Suppressor macrophage (primary cell): ENCODE data around the gene LDLRAD4.
A peak's percentile ranks its signal among the peaks of the same experiment; 100 is the strongest.

Source experiments
- DNase-seq, 4 experiments: peaks; one replicate each; pipeline ENCODE4 v3.0.0-alpha.2; 2020 to 2022

Gene LDLRAD4

GRCh38 chr18:13522256-13522655 is 303.7 kb downstream of the LDLRAD4 start:
- DNase-seq, result no peak

DNA sequence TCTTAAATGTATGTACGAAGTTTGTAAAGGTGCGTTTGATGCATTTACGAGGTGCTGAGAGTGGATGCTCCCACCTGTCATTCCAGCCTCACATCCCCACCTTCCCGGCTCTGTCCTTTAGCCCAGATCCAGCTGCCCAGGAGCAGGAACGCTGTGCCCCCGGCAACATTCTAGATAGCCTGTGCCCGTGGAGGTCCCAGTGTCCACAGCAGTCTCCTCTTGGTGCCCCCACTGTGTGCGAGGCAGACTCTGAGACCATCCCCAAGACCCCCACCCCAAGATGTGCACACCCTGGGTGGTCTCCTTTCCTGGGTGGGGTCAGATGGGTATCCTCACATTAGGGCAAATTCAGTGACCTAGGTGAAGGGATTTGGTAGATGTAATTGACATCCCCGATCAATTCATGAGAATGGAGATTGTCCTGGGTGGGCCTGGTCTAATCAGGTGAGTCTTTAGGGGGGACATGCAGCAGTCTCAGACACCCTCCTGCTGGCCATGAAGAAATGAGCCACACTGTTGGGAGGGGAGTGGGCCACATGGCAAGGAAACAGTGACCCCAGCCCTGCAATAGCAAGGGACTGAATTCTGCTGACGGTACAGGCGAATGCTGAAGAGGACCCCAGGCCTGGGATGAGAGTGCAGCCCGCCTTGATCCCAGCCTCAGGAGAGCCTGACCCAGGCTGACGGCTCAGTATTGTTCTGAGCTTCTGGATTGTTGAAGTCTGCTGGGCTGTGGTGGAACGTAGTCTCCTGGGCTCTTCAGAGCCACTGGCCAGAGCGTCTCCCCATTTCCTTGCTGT is 304.5 kb downstream of the LDLRAD4 start:
- DNase-seq, result no peak

- DNase-seq, result no peak
These were observed 305.5 kb downstream of the LDLRAD4 start for GRCh38 chr18:13524054-13524453.

DNA sequence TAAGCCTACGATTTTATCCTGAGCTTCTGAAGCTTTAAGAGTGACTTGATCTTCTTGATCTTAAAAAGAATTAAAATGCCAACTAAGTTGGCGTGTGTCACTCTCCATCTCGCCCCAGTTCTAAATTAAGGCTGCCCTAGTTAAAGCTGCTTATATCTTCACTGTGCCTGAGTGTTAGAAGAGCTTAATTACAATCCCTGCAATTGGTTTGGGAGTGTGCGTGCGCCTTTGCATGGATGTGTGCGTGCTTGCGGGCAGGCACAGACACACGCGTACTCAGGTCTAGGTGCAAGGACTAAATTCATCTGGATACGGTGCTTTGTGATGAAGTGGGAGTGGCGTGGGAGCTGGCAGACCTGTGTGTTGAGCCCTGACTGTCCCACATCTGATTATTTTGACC is 306.3 kb downstream of the LDLRAD4 start:
- no peak for DNase-seq

GRCh38 chr18:13525381-13526029 is 306.9 kb downstream of the LDLRAD4 start:
- DNase-seq, result no peak

DNA sequence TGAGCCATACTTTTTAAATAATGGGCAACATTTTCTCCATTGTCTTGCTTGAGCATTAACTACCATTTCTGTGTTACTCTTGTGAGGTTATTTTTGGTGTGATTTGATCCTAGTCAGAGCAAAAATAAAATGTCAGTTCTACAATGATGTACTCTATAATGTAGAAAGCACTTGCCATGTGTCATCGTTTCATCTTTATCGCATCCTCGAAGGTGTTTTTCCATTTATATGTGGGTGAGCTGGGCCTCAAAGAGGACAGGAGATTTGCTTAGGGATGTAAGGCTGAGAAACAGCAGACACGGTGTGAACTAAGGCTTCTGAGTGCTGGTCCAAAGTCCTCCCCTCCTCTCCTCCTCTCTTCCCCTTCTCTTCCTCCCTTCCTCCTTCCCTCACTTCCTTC is 308.0 kb downstream of the LDLRAD4 start:
- no peak for DNase-seq

DNA sequence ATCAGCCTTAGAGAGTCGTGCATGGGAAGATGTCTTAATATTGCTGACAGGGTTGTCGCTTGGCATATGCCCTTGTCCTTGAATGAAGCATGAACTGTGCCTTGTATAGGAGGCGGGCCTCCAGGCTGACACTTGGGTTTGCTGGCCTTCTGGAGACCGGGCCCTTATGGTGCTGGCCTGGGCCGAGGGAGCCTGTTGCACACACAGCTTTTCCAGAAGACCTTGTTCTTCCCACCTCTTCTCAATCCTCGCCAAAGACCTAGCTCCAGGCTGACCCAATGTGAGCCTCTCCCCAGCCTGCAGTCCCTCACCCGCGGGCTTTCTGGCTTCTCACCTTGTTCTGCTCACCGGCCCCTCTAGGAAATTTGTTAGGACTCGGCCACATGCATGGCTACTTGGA is 308.7 kb downstream of the LDLRAD4 start:
- DNase-seq, result no peak

GRCh38 chr18:13527730-13528129 is 309.2 kb downstream of the LDLRAD4 start:
- DNase-seq, result no peak

DNA sequence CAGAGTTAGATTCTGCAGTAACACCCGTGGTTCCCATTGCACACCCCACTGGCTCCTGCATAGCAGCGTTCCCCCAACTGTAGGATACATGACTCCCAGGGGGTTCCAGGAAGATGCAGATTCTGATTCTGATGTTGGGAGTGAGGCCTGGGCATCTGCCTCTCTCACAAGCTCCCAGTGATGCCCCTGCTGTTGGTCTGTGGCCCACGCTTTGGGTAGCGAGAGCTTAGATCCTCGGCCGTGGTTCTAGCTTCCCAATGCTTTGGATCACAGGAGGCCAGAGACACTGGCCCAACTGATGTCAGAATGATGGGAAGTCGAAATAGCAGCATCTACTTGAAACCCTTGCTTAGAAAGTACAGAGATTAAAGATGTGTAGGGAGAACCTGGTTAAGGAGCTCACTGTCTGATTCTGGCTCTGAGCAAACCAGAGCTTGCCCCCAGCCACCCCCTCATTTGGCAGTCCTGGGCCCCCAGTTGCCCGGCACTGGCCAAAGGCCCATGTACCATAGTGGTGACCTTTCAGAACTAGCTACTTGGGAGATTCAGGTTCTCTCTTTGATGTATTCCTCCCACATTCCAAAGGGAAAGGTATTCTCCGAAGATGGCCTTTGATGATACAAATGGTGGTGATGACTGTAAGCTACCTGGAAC is 310.3 kb downstream of the LDLRAD4 start:
- DNase-seq, result no peak

GRCh38 chr18:13530033-13530878 is 311.7 kb downstream of the LDLRAD4 start:
- DNase-seq, result no peak

GRCh38 chr18:13530879-13531387 is 312.4 kb downstream of the LDLRAD4 start:
- peak; percentile 27 to 67 (median 57) for DNase-seq

GRCh38 chr18:13531681-13532325 is 313.2 kb downstream of the LDLRAD4 start:
- no peak for DNase-seq

GRCh38 chr18:13532406-13533075 is 314.0 kb downstream of the LDLRAD4 start:
- no peak for DNase-seq

- no peak for DNase-seq
These were observed 316.1 kb downstream of the LDLRAD4 start for GRCh38 chr18:13534631-13535030.

- DNase-seq, result peak in 2 of 4 experiments; percentile 36 to 39
These were observed 318.0 kb downstream of the LDLRAD4 start for GRCh38 chr18:13536578-13536977.

DNA sequence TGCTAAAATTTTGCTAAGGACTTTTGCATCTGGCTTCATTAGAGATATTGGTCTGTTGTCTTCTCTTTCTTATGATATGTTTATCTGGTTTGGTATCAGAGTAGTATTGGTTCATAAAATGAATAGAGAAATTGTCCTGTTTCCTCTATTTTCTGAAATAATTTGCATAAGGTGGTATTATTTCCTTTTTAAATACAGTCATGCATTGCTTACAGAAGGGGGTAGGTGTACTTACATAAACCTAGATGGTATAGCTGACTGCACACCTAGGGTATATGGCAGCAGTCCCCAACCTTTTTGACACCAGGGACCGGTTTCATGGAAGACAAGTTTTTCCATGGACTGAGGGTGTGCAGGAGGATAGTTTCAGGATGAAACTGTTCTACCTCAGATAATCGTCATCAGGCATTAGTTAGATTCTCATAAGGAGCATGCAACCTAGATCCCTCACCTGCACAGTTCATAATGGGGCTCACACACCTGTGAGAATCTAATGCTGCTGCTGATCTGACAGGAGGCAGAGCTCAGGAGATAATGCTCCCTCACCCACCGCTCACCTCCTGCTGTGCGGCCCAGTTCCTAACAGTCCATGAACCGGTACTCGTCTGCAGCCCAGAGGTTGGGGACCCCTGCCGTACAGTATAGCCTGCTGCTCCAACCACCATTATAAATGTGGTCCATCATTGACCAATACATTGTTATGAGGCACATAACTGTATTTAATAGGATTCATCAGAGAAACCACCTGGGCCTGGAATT is 318.6 kb downstream of the LDLRAD4 start:
- DNase-seq, result no peak

DNA sequence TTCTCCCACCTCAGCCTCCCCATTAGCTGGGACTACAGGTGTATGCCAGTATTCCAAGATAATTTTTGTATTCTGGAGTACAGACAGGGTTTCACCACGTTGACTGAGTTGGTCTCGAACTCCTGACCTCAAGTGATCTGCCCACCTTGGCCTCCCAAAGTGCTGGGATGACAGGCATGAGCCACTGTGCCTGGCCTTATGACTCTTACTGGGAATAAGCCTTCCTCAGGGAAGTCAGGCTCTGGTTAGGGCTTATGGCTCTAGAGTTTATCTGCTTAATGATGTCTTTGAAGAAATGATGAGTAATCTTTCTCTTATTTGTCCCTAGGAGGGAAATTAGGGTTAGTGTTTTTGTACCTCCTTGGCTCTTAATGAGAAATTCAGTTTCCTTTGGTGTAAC is 320.1 kb downstream of the LDLRAD4 start:
- no peak for DNase-seq

- peak; percentile 49 to 75 (median 56) for DNase-seq
These were observed 320.5 kb downstream of the LDLRAD4 start for GRCh38 chr18:13539050-13539449.

- no peak for DNase-seq
These were observed 321.4 kb downstream of the LDLRAD4 start for GRCh38 chr18:13539843-13540476.
